Neural cell (in vitro differentiated cells): Measurements from ENCODE around the gene MAGI2. TPM values are rescaled to one million over a fixed set of nuclear protein-coding genes. Genes with fewer than 3 reads are reported as not detected.

Source experiments
- H2AFZ ChIP-seq: fragments of 200-600, 300-800 bp; sonication (generic), shearing (Covaris generic); 2 replicates; pipeline ENCODE4 v1.6.0; 2014; ENCODE audit warnings: low read depth, mild to moderate bottlenecking, antibody characterized with exemption, low read length, moderate library complexity
- H3F3A ChIP-seq: fragments of 200-600 bp; shearing (Covaris generic); 2 replicates; pipeline ENCODE4 v1.6.1; 2016; ENCODE audit warnings: mild to moderate bottlenecking, moderate library complexity, mixed read lengths, antibody characterized with exemption, low read length; ENCODE audit not compliant: insufficient read depth, poor library complexity, severe bottlenecking
- H3K27ac ChIP-seq: fragments of 200-600, 300-800 bp; sonication (generic), shearing (Covaris generic); 2 replicates; pipeline ENCODE4 v1.5.1; 2014; ENCODE audit warnings: mild to moderate bottlenecking, low read length, moderate library complexity
- H3K27me3 ChIP-seq: fragments of 300-800, 200-600 bp; sonication (generic), shearing (Covaris generic); 2 replicates; pipeline ENCODE4 v1.6.0; 2014; ENCODE audit warnings: mild to moderate bottlenecking, low read depth, low read length, moderate library complexity; ENCODE audit not compliant: insufficient read depth
- H3K36me3 ChIP-seq: fragments of 300-800, 200-600 bp; sonication (generic), shearing (Covaris generic); 2 replicates; pipeline ENCODE4 v1.5.1; 2014; ENCODE audit warnings: mild to moderate bottlenecking, antibody characterized with exemption, low read length, moderate library complexity; ENCODE audit not compliant: insufficient read depth
- H3K4me2 ChIP-seq: fragments of 300-800, 200-600 bp; sonication (generic), shearing (Covaris generic); 2 replicates; pipeline ENCODE4 v1.6.0; 2014; ENCODE audit warnings: mild to moderate bottlenecking, low read length
- H3K4me3 ChIP-seq: fragments of 300-800, 200-600 bp; sonication (generic), shearing (Covaris generic); 2 replicates; pipeline ENCODE4 v1.5.1; 2014; ENCODE audit warnings: mild to moderate bottlenecking, low read length, moderate library complexity
- H3K79me2 ChIP-seq: fragments of 200-600 bp; shearing (Covaris generic); replicated peaks from 2 replicates; pipeline ENCODE4 v1.6.0; 2014; ENCODE audit warnings: mild to moderate bottlenecking, low read length, moderate library complexity; ENCODE audit not compliant: insufficient read depth
- H3K9ac ChIP-seq: fragments of 300-800, 200-600 bp; sonication (generic), shearing (Covaris generic); 2 replicates; pipeline ENCODE4 v1.6.1; 2016; ENCODE audit warnings: mild to moderate bottlenecking, low read length, mixed read lengths
- H3K9me2 ChIP-seq: fragments of 200-600 bp; shearing (Covaris generic); 2 replicates; pipeline ENCODE4 v1.6.1; 2016; ENCODE audit warnings: mild to moderate bottlenecking, low read length, mixed read lengths; ENCODE audit not compliant: insufficient read depth
- H3K9me3 ChIP-seq: fragments of 200-600, 300-800 bp; sonication (generic), shearing (Covaris generic); 2 replicates; pipeline ENCODE4 v1.6.1; 2016; ENCODE audit warnings: mild to moderate bottlenecking, mixed run types, low read length, moderate library complexity, mixed read lengths
- H4K20me1 ChIP-seq: fragments of 200-600 bp; shearing (Covaris generic); 2 replicates; pipeline ENCODE4 v1.6.1; 2016; ENCODE audit warnings: mild to moderate bottlenecking, mixed run types; ENCODE audit not compliant: insufficient read depth
- CTCF ChIP-seq: fragments of 450-650 bp; IDR thresholded peaks from 2 replicates; pipeline ENCODE4 v1.5.1; 2014; ENCODE audit warnings: antibody characterized with exemption, mild to moderate bottlenecking, moderate library complexity; ENCODE audit not compliant: poor library complexity, severe bottlenecking
- EP300 ChIP-seq: fragments of 450-650 bp; conservative IDR thresholded peaks from 2 replicates; pipeline ENCODE4 v1.6.1; 2014; ENCODE audit warnings: antibody characterized with exemption, mild to moderate bottlenecking, moderate library complexity; ENCODE audit not compliant: poor library complexity, severe bottlenecking
- EZH2 ChIP-seq: fragments of 200-600, 300-800 bp; shearing (Covaris generic), sonication (generic); IDR thresholded peaks from 2 replicates; pipeline ENCODE4 v1.6.1; 2014; ENCODE audit warnings: antibody characterized with exemption, low read length, borderline replicate concordance, mild to moderate bottlenecking; ENCODE audit not compliant: insufficient read depth, poor library complexity, severe bottlenecking
- MXI1 ChIP-seq: fragments of 450-650 bp; conservative IDR thresholded peaks from 2 replicates; pipeline ENCODE4 v1.6.1; 2014; ENCODE audit warnings: antibody characterized with exemption, mild to moderate bottlenecking; ENCODE audit not compliant: poor library complexity, severe bottlenecking
- POLR2AphosphoS5 ChIP-seq: IDR thresholded peaks from 2 replicates; pipeline ENCODE4 v1.6.1; 2012
- RAD21 ChIP-seq: fragments of 450-650 bp; conservative IDR thresholded peaks from 2 replicates; pipeline ENCODE4 v1.6.1; 2014; ENCODE audit warnings: antibody characterized with exemption, mild to moderate bottlenecking, moderate library complexity
- SMC3 ChIP-seq: fragments of 450-650 bp; conservative IDR thresholded peaks from 2 replicates; pipeline ENCODE4 v1.6.1; 2014; ENCODE audit warnings: antibody characterized with exemption, mild to moderate bottlenecking, moderate library complexity; ENCODE audit not compliant: poor library complexity
- TAF1 ChIP-seq: IDR thresholded peaks from 2 replicates; pipeline ENCODE4 v1.6.1; 2012; ENCODE audit warnings: low read depth
- polyA plus RNA-seq: library from polyadenylated mRNA; depleted of rRNA; stranded (reverse); fragments of >200 nt; gene quantifications from 2 replicates; pipeline ENCODE4 v1.2.3, GENCODE V29; 2014
- TF ChIP-seq, protein P1 (sequence below): IDR thresholded peaks from 2 replicates; pipeline ENCODE4 v1.6.1; 2012; ENCODE audit warnings: borderline replicate concordance

MAGI2 gene
- polyA plus RNA-seq, 1 donor from 2014 or later = 19.3 TPM

GRCh38 chr7:78516450-78516849 is 937.0 kb downstream of the MAGI2 start:
- H4K20me1 ChIP-seq = no peaks in the 10 kb centered on the region
- no peak overlapping the region for H3K9ac ChIP-seq
- TF ChIP-seq MXI1 = no peak
- no peak for TF ChIP-seq POLR2AphosphoS5
- no peak for TF ChIP-seq RAD21
- TF ChIP-seq EZH2 = no peak
- TF ChIP-seq, protein P1, sequence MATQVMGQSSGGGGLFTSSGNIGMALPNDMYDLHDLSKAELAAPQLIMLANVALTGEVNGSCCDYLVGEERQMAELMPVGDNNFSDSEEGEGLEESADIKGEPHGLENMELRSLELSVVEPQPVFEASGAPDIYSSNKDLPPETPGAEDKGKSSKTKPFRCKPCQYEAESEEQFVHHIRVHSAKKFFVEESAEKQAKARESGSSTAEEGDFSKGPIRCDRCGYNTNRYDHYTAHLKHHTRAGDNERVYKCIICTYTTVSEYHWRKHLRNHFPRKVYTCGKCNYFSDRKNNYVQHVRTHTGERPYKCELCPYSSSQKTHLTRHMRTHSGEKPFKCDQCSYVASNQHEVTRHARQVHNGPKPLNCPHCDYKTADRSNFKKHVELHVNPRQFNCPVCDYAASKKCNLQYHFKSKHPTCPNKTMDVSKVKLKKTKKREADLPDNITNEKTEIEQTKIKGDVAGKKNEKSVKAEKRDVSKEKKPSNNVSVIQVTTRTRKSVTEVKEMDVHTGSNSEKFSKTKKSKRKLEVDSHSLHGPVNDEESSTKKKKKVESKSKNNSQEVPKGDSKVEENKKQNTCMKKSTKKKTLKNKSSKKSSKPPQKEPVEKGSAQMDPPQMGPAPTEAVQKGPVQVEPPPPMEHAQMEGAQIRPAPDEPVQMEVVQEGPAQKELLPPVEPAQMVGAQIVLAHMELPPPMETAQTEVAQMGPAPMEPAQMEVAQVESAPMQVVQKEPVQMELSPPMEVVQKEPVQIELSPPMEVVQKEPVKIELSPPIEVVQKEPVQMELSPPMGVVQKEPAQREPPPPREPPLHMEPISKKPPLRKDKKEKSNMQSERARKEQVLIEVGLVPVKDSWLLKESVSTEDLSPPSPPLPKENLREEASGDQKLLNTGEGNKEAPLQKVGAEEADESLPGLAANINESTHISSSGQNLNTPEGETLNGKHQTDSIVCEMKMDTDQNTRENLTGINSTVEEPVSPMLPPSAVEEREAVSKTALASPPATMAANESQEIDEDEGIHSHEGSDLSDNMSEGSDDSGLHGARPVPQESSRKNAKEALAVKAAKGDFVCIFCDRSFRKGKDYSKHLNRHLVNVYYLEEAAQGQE = no peak
- no peak for TF ChIP-seq EP300
- TF ChIP-seq TAF1 = no peak
- TF ChIP-seq SMC3 = no peak
- TF ChIP-seq CTCF = no peak
- H3K9me2 ChIP-seq = no peaks in the 10 kb centered on the region
- H3K79me2 ChIP-seq = no peaks in the 10 kb centered on the region
- no peak overlapping the region for H3K27ac ChIP-seq
- H3K4me3 ChIP-seq = no peak overlapping the region
- peaks cover 3% of the 10 kb centered on the region for H3F3A ChIP-seq
- no peaks in the 10 kb centered on the region for H3K9me3 ChIP-seq
- H3K27me3 ChIP-seq = no peaks in the 10 kb centered on the region
- no peaks in the 10 kb centered on the region for H3K36me3 ChIP-seq
- no peak overlapping the region for H3K4me2 ChIP-seq
- no peak overlapping the region for H2AFZ ChIP-seq

DNA sequence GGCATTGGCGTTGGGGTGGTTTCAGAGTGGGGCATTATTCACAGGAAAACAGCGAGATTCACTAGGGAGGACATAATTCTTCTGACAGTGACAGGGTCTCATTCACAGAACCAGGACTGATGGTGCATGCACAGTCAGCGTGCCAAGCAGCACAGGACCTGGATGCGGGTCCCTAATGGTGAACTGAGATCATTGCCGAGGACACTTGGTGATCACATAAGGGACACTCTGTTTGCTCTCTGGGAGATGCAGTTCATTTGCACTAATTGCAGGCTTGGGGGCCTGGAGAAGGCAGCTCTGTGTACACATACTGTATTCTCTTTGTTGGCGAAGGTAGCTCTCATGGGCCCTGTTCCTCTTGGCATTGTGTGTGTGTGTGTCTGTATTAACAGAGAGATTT is 938.8 kb downstream of the MAGI2 start:
- H3K27me3 ChIP-seq = no peaks in the 10 kb centered on the region
- no peaks in the 10 kb centered on the region for H3K9me3 ChIP-seq
- H4K20me1 ChIP-seq = no peaks in the 10 kb centered on the region
- H3K79me2 ChIP-seq = no peaks in the 10 kb centered on the region
- H2AFZ ChIP-seq = no peak overlapping the region
- no peaks in the 10 kb centered on the region for H3K36me3 ChIP-seq
- H3K27ac ChIP-seq = no peak overlapping the region
- no peak overlapping the region for H3K4me2 ChIP-seq
- no peak overlapping the region for H3K4me3 ChIP-seq
- H3K9ac ChIP-seq = no peak overlapping the region
- TF ChIP-seq, protein P1 = no peak
- no peak for TF ChIP-seq TAF1
- TF ChIP-seq MXI1 = no peak
- no peak for TF ChIP-seq SMC3
- TF ChIP-seq EP300 = no peak
- no peak for TF ChIP-seq CTCF
- TF ChIP-seq RAD21 = no peak
- no peak for TF ChIP-seq POLR2AphosphoS5
- no peak for TF ChIP-seq EZH2
- H3F3A ChIP-seq = peaks cover 3% of the 10 kb centered on the region
- no peaks in the 10 kb centered on the region for H3K9me2 ChIP-seq
